ENCODE results near the gene TCAIM.

TCAIM gene

GRCh38 chr3:44348993-44349392, 10.4 kb downstream of the TCAIM start:
- ChIA-PET CTCF (no interaction called here), POLR2A (no interaction called here)
- no peak overlapping the region for H3K4me3 ChIP-seq (ENCODE audit: low read depth, low read length)
- TF ChIP-seq CTCF (IDR thresholded peaks at IDR 0.05; ENCODE audit: insufficient read depth, low read length, missing control alignments): no peak
- DNase-seq (ENCODE audit: low read depth, low spot score): no peak

- ChIA-PET CTCF (no interaction called here), POLR2A (no interaction called here)
- DNase-seq (ENCODE audit: low read depth, low spot score): no peak
- no peak for TF ChIP-seq CTCF (IDR thresholded peaks at IDR 0.05; ENCODE audit: insufficient read depth, low read length, missing control alignments)
- no peak overlapping the region for H3K4me3 ChIP-seq (ENCODE audit: low read depth, low read length)
Measured at GRCh38 chr3:44353355-44353924, 14.9 kb downstream of the TCAIM start.

- CTCF ChIA-PET: interaction anchor here (1.2 kb wide), 1 partner anchor 16 kb away, joined by 3 read pairs; no protein-coding TSS in a partner anchor
- DNase-seq (ENCODE audit: low read depth, low spot score): peak; percentile 70
- POLR2A ChIA-PET: interaction anchor here (0.9 kb wide), 1 partner anchor 17 kb away, joined by 3 read pairs; the partner anchor contains the start of gene TCAIM
- no peak overlapping the region for H3K4me3 ChIP-seq (ENCODE audit: low read depth, low read length)
- TF ChIP-seq CTCF (IDR thresholded peaks at IDR 0.05; ENCODE audit: insufficient read depth, low read length, missing control alignments): no peak
Measured at GRCh38 chr3:44355362-44356033, 16.9 kb downstream of the TCAIM start.

- POLR2A ChIA-PET: no interaction called here
- no peak for DNase-seq (ENCODE audit: low read depth, low spot score)
- H3K4me3 ChIP-seq (ENCODE audit: low read depth, low read length): no peak overlapping the region
- no peak for TF ChIP-seq CTCF (IDR thresholded peaks at IDR 0.05; ENCODE audit: insufficient read depth, low read length, missing control alignments)
- CTCF ChIA-PET: no interaction called here
Measured at GRCh38 chr3:44359146-44359751, 20.7 kb downstream of the TCAIM start.

- DNase-seq (ENCODE audit: low read depth, low spot score): no peak
- ChIA-PET POLR2A (no interaction called here), CTCF (no interaction called here)
- TF ChIP-seq CTCF (IDR thresholded peaks at IDR 0.05; ENCODE audit: insufficient read depth, low read length, missing control alignments): no peak
- no peak overlapping the region for H3K4me3 ChIP-seq (ENCODE audit: low read depth, low read length)
Measured at GRCh38 chr3:44363591-44363990, 25.0 kb downstream of the TCAIM start.

- POLR2A ChIA-PET: no interaction called here
- CTCF ChIA-PET: no interaction called here
Measured at GRCh38 chr3:44365952-44366351, 27.4 kb downstream of the TCAIM start.

More at GRCh38 chr3:44365952-44366351, 27.4 kb downstream of the TCAIM start:
- no peak for DNase-seq (ENCODE audit: low read depth, low spot score)
- H3K4me3 ChIP-seq (ENCODE audit: low read depth, low read length): no peak overlapping the region
- TF ChIP-seq CTCF (IDR thresholded peaks at IDR 0.05; ENCODE audit: insufficient read depth, low read length, missing control alignments): no peak
